HepG2 (cell line): Measurements from ENCODE around the gene FYTTD1. TPM values are rescaled to one million over a fixed set of nuclear protein-coding genes. Genes with fewer than 3 reads are reported as not detected.

ENCODE experiments used
- GABPA ChIP-seq, 2 experiments: IDR thresholded peaks; 2 replicates each; pipeline ENCODE4 v1.6.1; 2011 to 2016; ENCODE audit warnings: low read depth in 2 of 2, low read length in 1 of 2, missing biosample characterization in 1 of 2, missing genetic modification characterization in 1 of 2
- IRX3 ChIP-seq: sonication (generic); formaldehyde crosslinking; IDR thresholded peaks from 2 replicates; pipeline ENCODE4 v1.8.1; 2023; ENCODE audit warnings: mild to moderate bottlenecking, low read depth, missing genetic modification reagents, borderline replicate concordance
- KLF16 ChIP-seq, 2 experiments: sonication (generic) in 1 of 2; formaldehyde crosslinking in 1 of 2; IDR thresholded peaks; 2 replicates each; pipeline versions ENCODE4 v1.6.1 to v1.8.0; 2016 to 2023; ENCODE audit warnings: missing genetic modification reagents in 2 of 2, missing compliant biosample characterization in 1 of 2
- MXD3 ChIP-seq: IDR thresholded peaks from 2 replicates; pipeline ENCODE4 v1.6.1; 2016; ENCODE audit warnings: mild to moderate bottlenecking, missing biosample characterization, missing genetic modification reagents
- SRY ChIP-seq: sonication (generic); formaldehyde crosslinking; IDR thresholded peaks from 2 replicates; pipeline ENCODE4 v1.8.0; 2022; ENCODE audit warnings: mild to moderate bottlenecking, missing genetic modification reagents
- TFDP1 ChIP-seq: IDR thresholded peaks from 2 replicates; pipeline ENCODE4 v1.6.1; 2016; ENCODE audit warnings: missing compliant biosample characterization, missing genetic modification reagents, borderline replicate concordance
- ZBTB34 ChIP-seq: sonication (generic); formaldehyde crosslinking; IDR thresholded peaks from 2 replicates; pipeline ENCODE4 v1.8.0; 2022; ENCODE audit warnings: mild to moderate bottlenecking, missing genetic modification reagents
- ZNF251 ChIP-seq: sonication (generic); formaldehyde crosslinking; IDR thresholded peaks from 2 replicates; pipeline ENCODE4 v1.9.0; 2021; ENCODE audit warnings: mild to moderate bottlenecking, missing genetic modification reagents
- ZNF678 ChIP-seq: sonication (generic); formaldehyde crosslinking; IDR thresholded peaks from 2 replicates; pipeline ENCODE4 v1.4.0; 2020; ENCODE audit warnings: mild to moderate bottlenecking, missing genetic modification reagents
- ZNF704 ChIP-seq: sonication (generic); formaldehyde crosslinking; IDR thresholded peaks from 2 replicates; pipeline ENCODE4 v1.8.1; 2023; ENCODE audit warnings: mild to moderate bottlenecking, inconsistent platforms, moderate library complexity, missing genetic modification reagents, borderline replicate concordance
- ZNF766 ChIP-seq: sonication (generic); formaldehyde crosslinking; IDR thresholded peaks from 2 replicates; pipeline ENCODE4 v1.5.0; 2020; ENCODE audit warnings: missing genetic modification reagents, borderline replicate concordance
- ZNF800 ChIP-seq: sonication (generic); formaldehyde crosslinking; IDR thresholded peaks from 2 replicates; pipeline ENCODE4 v1.4.0; 2020; ENCODE audit warnings: missing genetic modification reagents
- polyA plus RNA-seq, 8 experiments: library from polyadenylated mRNA; depleted of rRNA in 3 of 8; stranded (reverse) in 7 of 8; unstranded in 1 of 8; fragments of >200 nt; fragmentation: Illumina TruSeq in 4 of 8; extraction: Trizol in 4 of 8; gene quantifications; 2 replicates each; pipeline versions ENCODE4 v1.2.1 to v1.2.3, GENCODE V29; 2011 to 2016; ENCODE audit warnings: low read depth in 4 of 8, missing spikeins in 1 of 8, mixed read lengths in 1 of 8; ENCODE audit not compliant: insufficient read depth in 1 of 8
- total RNA-seq, 5 experiments: library from RNA; depleted of rRNA; stranded (reverse); fragments of >200 nt; fragmentation: Illumina TruSeq; extraction: Trizol; gene quantifications; 2 replicates each; pipeline ENCODE4 v1.2.3, GENCODE V29; 2016; ENCODE audit warnings: low read depth in 1 of 5

Gene FYTTD1
- total and polyA plus RNA-seq, 2 of the 13 experiments (the other 11 are each of a cell fraction or from before 2014, with no cell fraction given) = 6.5 to 28.8 TPM

GRCh38 chr3:197749601-197750395, at the start of gene FYTTD1 (continued):
- TF ChIP-seq TFDP1 (CRISPR knock-in tag) = peak; percentile 59; the same call in 1 of the 2 replicates
- TF ChIP-seq ZNF678 (CRISPR knock-in tag) = peak; percentile 53; the same call in 1 of the 2 replicates
- no peak for TF ChIP-seq GABPA (IDR thresholded peaks at IDR 0.05; ENCODE audit: low read depth, low read length)
- no peak for TF ChIP-seq GABPA (CRISPR knock-in tag; IDR thresholded peaks at IDR 0.05; ENCODE audit: low read depth)
- TF ChIP-seq ZNF800 (CRISPR knock-in tag) = 0 out of 2 replicates have a peak, but pooled peaks have one; percentile 15
- TF ChIP-seq SRY = peak; percentile 95
- TF ChIP-seq ZBTB34 (CRISPR knock-in tag) = no peak
- no peak for TF ChIP-seq KLF16 (CRISPR knock-in tag; IDR thresholded peaks at IDR 0.05)
- peak; percentile 82; the same call in 1 of the 2 replicates for TF ChIP-seq ZNF766
- no peak for TF ChIP-seq ZNF251 (CRISPR knock-in tag)
- peak; percentile 79; the same call in 1 of the 2 replicates for TF ChIP-seq IRX3 (CRISPR knock-in tag)
- peak; percentile 19 for TF ChIP-seq MXD3
- no peak; the same call in 1 of the 2 replicates for TF ChIP-seq ZNF704 (CRISPR knock-in tag)
